ENCODE results near the gene KLHL22.
"Not testable (repeated sequence)": the region's sequence is repeated elsewhere in the genome, so short reads cannot be mapped to it uniquely, and the experiment has no call there.

The KLHL22 gene

GRCh38 chr22:20494978-20495860, at the start of gene KLHL22:
TSS of gene KLHL22 (minus strand) at chr22:20495795. CDS start at chr22:20489211, 6,584 bp downstream.
- no peak for DNase-seq

- not testable (repeated sequence) for DNase-seq
These were observed 49.7 kb upstream of the KLHL22 start for GRCh38 chr22:20545318-20545634.

- DNase-seq = no peak
These were observed 47.1 kb upstream of the KLHL22 start for GRCh38 chr22:20542736-20543135.

- no peak for DNase-seq
These were observed 46.5 kb upstream of the KLHL22 start for GRCh38 chr22:20542055-20542454.

GRCh38 chr22:20538875-20539274, 43.3 kb upstream of the KLHL22 start:
- not testable (repeated sequence) for DNase-seq

GRCh38 chr22:20537983-20538382, 42.4 kb upstream of the KLHL22 start:
- no peak for DNase-seq

- DNase-seq = no peak
These were observed 41.7 kb upstream of the KLHL22 start for GRCh38 chr22:20537325-20537756.

GRCh38 chr22:20536590-20537324, 41.2 kb upstream of the KLHL22 start:
- no peak for DNase-seq

- no peak for DNase-seq
These were observed 38.3 kb upstream of the KLHL22 start for GRCh38 chr22:20533879-20534265.

- DNase-seq = no peak
These were observed 37.7 kb upstream of the KLHL22 start for GRCh38 chr22:20533095-20533878.

GRCh38 chr22:20532256-20532993, 36.8 kb upstream of the KLHL22 start:
- DNase-seq = no peak

GRCh38 chr22:20531404-20532201, 36.0 kb upstream of the KLHL22 start:
- DNase-seq = no peak

GRCh38 chr22:20531154-20531403, 35.5 kb upstream of the KLHL22 start:
- no peak for DNase-seq

- no peak for DNase-seq
These were observed 35.0 kb upstream of the KLHL22 start for GRCh38 chr22:20530368-20531153.

GRCh38 chr22:20528405-20528978, 32.9 kb upstream of the KLHL22 start:
- no peak for DNase-seq

GRCh38 chr22:20526628-20527355, 31.2 kb upstream of the KLHL22 start:
- DNase-seq = no peak

- no peak for DNase-seq
These were observed 30.7 kb upstream of the KLHL22 start for GRCh38 chr22:20526305-20526627.

- no peak for DNase-seq
These were observed 29.5 kb upstream of the KLHL22 start for GRCh38 chr22:20525048-20525447.

- DNase-seq = no peak
These were observed 28.4 kb upstream of the KLHL22 start for GRCh38 chr22:20524004-20524481.

All from activated naive CD4-positive, alpha-beta T cell treated with Interleukin-2 at 50 U/mL for 16 hours (primary cell).